NCI-H2196 (cell line): Measurements from ENCODE around the gene R3HDM2.

Source experiments
- DNase-seq: peaks from one replicate; lab custom pipeline; 2025; ENCODE audit not compliant: unreplicated experiment; lab: John Stamatoyannopoulos, UW

R3HDM2 gene

DNA sequence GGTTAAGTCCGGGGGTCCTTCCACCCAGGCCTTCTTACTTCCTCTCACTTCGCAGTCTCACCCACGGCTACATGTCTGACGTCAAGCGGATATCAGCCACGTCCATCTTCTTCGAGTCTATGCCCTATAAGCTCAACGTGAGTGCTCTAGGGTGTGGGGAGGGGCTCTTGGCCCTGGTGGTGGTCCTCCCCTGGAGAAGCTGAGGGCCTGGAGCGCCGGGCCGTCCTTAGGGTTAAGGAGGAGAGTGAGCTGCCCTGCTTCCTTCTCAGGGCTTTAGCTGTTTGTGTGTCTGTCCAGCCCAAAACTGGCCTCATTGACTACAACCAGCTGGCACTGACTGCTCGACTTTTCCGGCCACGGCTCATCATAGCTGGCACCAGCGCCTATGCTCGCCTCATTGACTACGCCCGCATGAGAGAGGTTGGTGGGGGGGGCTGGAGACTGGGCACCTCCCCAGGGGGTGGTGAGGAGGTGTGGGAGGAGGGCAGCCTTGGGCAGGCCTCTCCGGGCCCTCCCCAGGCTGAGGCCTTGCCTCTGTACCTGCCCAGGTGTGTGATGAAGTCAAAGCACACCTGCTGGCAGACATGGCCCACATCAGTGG is 198.6 kb downstream of the R3HDM2 start:
- DNase-seq, result no peak

- no peak for DNase-seq
These were observed 199.4 kb downstream of the R3HDM2 start for GRCh38 chr12:57231276-57232021.

- DNase-seq, result no peak
These were observed 200.3 kb downstream of the R3HDM2 start for GRCh38 chr12:57230381-57231155.

GRCh38 chr12:57229634-57230380 is 201.0 kb downstream of the R3HDM2 start, which contains the start of gene SHMT2:
TSS of gene SHMT2 (plus strand) at chr12:57229711. CDS start at chr12:57229779, 68 bp downstream.
- peak; percentile 95 for DNase-seq

GRCh38 chr12:57229046-57229633 is 201.7 kb downstream of the R3HDM2 start:
- DNase-seq, result no peak

- DNase-seq, result peak; percentile 16
These were observed 203.3 kb downstream of the R3HDM2 start for GRCh38 chr12:57227315-57228115.

- no peak for DNase-seq
These were observed 204.1 kb downstream of the R3HDM2 start for GRCh38 chr12:57226588-57227314.

GRCh38 chr12:57225680-57226210 is 205.1 kb downstream of the R3HDM2 start:
- DNase-seq, result no peak

DNA sequence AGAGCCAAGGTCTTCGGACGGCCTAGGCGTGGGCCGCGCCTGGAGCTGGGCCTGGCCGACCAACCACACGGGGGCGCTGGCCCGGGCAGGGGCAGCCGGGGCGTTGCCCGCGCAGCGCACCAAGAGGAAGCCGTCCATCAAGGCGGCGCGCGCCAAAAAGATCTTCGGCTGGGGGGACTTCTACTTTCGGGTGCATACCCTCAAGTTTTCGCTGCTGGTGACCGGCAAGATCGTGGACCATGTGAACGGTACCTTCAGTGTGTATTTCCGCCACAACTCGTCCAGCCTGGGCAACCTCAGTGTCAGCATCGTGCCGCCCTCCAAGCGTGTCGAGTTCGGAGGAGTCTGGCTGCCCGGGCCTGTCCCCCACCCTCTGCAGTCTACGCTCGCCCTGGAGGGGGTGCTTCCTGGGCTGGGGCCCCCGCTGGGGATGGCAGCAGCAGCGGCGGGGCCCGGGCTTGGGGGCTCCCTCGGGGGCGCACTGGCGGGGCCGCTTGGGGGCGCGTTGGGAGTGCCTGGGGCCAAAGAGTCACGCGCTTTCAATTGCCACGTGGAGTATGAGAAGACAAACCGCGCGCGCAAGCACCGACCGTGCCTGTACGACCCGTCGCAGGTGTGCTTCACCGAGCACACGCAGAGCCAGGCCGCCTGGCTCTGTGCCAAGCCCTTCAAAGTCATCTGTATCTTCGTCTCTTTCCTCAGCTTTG is 205.7 kb downstream of the R3HDM2 start:
- DNase-seq, result peak; percentile 44

GRCh38 chr12:57224278-57224972 is 206.4 kb downstream of the R3HDM2 start:
- DNase-seq, result no peak

DNA sequence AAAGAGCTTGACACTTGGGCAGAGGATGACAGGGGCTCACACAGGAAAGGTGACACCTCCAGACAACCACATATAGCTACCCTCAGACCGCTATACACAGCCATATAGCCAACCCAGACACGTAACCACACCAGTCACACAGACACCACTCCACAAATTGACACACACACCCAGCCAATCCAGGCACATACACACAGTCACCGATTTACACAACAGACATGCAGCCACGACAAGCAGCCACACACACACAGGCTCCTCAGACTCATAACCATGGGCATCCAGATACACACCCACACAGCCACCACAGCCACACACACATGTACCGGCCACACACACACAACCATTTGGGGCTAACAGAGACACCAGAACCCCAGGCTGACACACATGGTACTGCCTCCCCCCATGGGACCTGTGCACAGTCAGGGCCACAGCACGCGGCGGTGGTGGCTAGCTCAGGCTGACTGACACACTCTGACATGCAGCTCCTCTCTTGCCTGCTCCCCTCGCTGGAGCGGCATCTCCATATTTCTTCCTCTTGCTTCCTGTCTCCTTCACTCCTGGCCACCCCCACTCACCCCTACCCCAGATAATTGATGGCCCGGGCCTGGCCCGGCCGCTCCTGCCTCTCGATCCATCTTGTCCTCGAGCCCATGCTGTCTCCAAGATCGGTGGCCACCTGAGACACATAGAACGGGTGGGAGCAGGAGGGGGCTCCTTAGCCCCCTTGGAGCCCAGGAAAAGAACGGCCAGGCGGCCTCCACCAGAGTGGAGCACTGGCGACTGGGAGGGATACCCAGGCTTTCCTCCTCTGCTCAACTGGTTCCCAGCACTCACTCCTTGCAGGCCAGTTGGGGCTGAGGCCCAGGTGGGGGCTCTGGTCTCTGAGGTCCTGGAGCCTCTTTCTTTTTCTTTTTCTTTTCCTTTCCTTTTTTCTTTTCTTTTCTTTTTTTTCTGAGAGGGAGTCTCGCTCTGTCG is 207.4 kb downstream of the R3HDM2 start:
- no peak for DNase-seq

- no peak for DNase-seq
These were observed 208.3 kb downstream of the R3HDM2 start for GRCh38 chr12:57222286-57223190.

GRCh38 chr12:57221169-57221917 is 209.5 kb downstream of the R3HDM2 start:
- no peak for DNase-seq

DNA sequence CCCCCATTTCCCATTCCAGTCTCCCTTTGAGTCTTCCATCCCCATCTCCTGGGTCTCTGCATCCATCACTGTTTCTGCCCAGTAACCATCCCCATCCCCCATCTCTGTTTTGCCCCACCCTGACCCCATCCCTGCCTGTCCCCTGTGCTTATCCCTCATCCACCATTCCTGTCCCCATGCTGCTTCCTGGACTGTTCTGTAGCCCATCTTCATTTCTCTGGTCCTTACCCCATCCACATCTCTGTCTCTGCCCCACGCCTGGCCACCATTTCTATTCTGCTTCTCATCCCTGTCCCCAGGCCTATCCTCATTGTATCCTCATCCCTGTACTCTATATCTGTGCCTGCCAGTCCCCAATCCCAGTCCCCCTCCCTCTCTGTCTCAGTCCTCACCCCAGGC is 210.1 kb downstream of the R3HDM2 start:
- no peak for DNase-seq
